KOPT-K1 (cell line): Measurements from ENCODE around the gene LBX1.

Experiments
- H3K27ac ChIP-seq: fragments of 200-600 bp; sonication (generic); 2 replicates; pipeline ENCODE4 v1.5.1; 2016; ENCODE audit warnings: antibody characterized with exemption, mild to moderate bottlenecking, low read depth, low read length; ENCODE audit not compliant: poor library complexity, severe bottlenecking
- H3K36me3 ChIP-seq: fragments of 200-600 bp; sonication (generic); 2 replicates; pipeline ENCODE4 v1.5.1; 2017; ENCODE audit warnings: antibody characterized with exemption, mild to moderate bottlenecking, low read length, moderate library complexity; ENCODE audit not compliant: insufficient read depth
- H3K9me3 ChIP-seq: fragments of 200-600 bp; sonication (generic); 2 replicates; pipeline ENCODE4 v1.5.1; 2017; ENCODE audit warnings: antibody characterized with exemption, low read length, mild to moderate bottlenecking; ENCODE audit not compliant: insufficient read depth, poor library complexity, severe bottlenecking

Gene LBX1

DNA sequence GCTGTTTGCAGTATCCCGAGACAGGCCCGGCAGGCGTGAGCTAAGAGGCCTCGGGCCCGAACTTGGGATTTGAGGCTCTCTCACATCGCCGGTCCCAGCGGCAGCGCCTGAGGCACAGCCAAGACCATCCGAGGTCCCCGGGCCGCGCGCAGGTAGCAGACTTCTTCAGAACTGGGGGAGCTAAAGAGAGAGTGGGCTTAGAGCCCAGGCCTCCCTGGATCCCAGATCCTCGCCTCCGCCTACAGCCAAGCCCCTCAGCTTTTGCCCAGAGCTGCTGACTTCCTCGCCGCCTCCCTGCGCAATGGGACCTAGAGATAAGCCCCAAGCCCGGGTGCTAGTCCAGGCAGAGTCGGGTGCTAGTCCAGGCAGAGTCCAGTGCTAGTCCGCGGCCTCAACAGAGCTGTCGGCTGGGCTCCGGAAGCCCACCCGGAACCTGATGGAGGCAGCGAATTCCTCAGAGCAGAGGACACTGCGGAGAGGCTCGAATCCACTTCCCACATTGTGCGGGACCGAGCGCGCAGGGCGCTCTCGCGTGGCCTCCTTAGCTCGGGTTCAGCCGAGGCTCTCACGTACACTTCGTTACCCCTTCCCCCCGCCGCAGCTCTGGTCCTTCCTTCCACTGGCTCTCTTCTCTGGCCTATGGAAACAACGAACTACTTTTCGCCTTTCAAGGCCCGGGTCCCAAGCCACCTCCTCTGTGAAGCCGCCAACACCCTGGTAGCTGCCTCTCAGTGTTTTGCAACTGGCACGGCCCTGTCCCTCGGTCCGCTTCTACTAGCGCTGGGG is 5.8 kb downstream of the LBX1 start:
- Histone ChIP-seq H3K9me3 (no peaks in the 10 kb centered on the region), H3K36me3 (no peaks in the 10 kb centered on the region)

DNA sequence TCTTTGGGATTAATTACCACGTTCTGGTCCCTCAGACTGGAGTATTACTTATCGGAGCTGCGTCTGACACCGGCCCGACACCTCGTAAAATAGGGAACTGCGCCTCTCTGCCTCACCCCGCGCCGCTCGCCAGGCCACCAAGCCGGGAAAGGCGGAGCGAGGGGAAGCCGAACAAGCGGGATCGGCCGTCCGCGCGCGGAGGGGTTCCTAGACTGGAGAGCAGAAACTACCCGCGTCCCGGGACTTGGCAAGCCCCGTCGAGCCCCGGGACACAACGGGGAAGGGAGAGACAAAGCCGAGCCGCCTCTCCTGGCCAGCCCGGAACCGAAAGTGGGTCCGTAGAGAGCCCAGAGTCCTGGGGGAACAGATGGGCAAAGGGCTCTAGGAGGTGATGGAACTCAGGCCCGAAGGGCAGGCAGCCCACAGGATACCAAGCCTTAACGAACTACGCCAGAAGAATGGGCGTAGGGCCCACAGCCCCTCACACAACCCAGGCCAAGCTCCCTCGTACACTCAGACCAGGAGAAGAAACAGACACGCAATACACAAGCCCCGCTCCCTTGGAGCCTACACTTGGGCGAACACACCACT is 6.5 kb downstream of the LBX1 start:
- no peak overlapping the region for H3K27ac ChIP-seq
- H3K9me3 ChIP-seq, result no peaks in the 10 kb centered on the region
- H3K36me3 ChIP-seq, result no peaks in the 10 kb centered on the region

More for the DNA sequence above, 5.8 kb downstream of the LBX1 start:
- H3K27ac ChIP-seq, result no peak overlapping the region

DNA sequence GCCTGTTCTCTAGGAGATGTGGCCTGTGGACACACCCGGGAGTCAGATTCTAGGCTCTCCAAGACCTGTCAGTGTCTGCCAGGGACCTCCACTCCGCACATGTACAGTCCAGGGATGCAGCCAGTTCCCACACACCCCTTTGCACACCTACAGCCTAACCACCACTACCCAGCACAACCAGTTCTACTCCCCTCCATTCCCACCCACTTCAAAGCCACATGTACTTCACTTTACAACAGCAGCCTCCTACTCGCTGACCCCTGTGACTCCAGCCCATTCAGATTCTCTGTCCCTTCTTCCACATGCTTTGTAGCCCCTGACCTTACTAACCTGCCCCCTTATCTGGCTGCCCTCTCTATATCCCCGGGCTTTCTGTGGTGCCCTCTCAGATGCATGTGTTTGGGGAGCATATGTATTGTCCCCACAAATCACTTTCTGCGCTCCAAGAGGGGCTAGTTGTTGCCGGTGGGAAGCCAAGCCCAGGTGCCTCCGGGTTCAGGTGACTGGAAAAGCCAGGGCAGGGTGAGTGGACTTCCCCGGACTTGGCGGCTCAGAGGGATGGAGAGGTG is 7.2 kb downstream of the LBX1 start:
- Histone ChIP-seq H3K27ac (no peak overlapping the region), H3K36me3 (no peaks in the 10 kb centered on the region), H3K9me3 (no peaks in the 10 kb centered on the region)

DNA sequence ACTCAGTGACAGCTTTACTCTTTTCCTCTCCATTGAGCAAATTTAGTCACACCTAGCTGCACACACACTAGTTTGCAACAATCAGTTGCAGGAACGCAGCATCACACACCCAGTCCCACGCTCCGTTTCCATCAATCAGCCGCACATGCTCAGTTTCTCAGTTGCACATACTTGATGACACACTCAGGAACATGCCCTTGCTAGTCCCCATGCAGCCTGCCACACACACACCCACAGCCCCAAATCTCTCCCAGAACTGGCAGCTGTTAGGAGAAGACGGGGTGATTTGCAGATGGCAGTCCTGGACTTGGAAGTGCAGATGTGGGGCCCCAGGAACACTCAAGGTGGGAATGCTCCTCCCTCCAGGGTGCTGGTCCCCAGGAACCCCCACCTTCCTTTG is 7.7 kb downstream of the LBX1 start:
- H3K36me3 ChIP-seq, result no peaks in the 10 kb centered on the region
- no peaks in the 10 kb centered on the region for H3K9me3 ChIP-seq
- H3K27ac ChIP-seq, result no peak overlapping the region

GRCh38 chr10:101219946-101220451 is 9.3 kb downstream of the LBX1 start:
- H3K27ac ChIP-seq, result no peak overlapping the region
- no peaks in the 10 kb centered on the region for H3K9me3 ChIP-seq
- H3K36me3 ChIP-seq, result no peaks in the 10 kb centered on the region

DNA sequence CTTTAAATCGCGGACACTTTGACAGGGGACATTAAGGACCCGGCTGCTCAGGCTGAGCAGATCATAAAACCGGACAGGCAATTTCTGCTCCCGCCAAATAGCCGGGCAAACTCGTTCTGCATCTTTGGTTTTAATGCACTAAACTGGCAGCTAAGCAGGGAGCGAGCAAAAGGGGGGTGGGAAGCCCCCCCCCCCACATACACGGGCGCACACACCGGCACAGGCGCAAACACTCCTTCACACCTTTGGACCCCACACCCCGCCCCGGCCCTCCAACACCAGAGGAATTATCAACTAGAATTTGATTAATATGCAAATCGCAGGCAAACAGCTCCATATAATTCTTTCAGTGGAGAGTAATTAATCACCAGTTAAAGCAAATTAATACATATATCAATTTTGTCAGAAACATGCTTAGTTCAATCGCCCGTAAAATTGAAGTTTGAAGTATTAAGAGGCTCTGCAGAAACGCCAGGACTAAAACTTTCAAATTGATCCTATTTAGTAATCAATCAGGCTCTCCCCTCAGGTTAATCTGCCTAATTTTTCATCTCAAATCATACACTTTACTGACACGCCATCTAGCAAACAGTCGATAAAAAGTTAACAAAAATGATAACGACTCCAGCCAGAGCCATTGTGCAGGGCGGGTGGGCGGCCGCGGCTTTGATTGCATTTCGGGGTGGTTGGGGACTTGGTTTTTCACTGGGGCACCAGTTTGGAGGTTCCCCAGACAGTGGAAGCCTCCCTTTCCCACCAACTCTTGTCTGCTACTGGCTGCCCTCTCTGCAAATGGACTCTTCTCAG is 9.9 kb downstream of the LBX1 start:
- H3K9me3 ChIP-seq, result no peaks in the 10 kb centered on the region
- no peaks in the 10 kb centered on the region for H3K36me3 ChIP-seq
- no peak overlapping the region for H3K27ac ChIP-seq

GRCh38 chr10:101218351-101219138 is 10.7 kb downstream of the LBX1 start:
- Histone ChIP-seq H3K36me3 (no peaks in the 10 kb centered on the region), H3K27ac (no peak overlapping the region), H3K9me3 (no peaks in the 10 kb centered on the region)

DNA sequence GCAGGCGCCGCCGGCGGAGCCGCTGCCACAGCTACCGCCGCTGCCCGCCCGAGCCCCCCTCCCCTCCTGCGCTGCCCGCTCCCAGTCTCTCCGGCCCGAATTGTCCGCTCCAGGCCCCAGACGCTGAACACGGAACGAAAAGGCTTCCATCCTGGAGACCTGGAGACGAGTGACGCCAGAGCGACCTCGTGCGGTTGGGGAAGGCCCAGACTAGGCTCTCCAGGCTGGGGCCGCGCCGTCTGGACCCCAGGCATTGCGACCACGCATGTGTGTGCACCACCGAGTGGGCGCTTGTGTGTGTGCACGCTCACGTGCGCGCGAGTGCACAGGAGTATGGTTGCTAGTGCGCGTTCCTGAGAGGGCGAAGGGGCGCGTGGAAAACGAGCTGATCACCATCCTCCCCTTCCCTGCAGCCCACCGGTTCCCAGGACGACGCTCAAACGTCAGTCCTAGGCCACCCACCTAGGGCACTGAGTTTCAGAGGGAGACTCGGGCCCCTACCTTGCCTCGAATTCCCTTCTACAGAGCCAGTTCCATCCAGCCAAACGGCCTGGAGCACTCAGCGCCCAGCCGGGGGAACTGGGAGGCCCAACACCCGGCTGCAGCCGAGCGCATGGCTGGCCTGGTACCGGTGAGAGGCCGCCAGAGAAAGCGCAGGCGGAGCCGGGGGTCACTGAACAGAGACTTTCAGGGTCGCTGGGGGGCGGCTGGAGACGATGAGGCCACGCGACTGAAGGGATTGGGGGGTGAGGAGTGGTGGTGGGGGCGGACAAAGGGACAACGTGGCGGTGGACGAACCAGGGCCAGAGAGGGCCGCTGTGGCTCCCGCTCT is 11.6 kb downstream of the LBX1 start:
- no peaks in the 10 kb centered on the region for H3K36me3 ChIP-seq
- H3K27ac ChIP-seq, result no peak overlapping the region
- no peaks in the 10 kb centered on the region for H3K9me3 ChIP-seq

DNA sequence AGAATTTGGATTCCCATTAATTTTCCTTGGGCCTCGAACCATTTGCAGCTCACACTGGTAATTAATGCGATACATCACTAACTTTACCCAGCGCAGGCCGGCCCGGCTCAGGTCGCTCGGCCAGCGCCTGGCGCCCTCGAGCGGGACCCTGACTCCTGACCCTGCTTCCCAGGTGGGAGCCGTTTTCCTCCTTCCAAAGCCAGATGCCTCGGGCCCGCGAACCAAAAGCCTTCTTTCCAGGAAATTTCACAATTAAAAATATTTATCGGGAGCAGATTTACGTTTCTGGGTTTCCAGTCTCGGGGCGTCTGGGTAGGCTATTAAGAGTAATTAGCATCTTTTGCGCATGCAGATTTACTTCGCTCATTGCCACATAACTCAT is 12.2 kb downstream of the LBX1 start:
- no peaks in the 10 kb centered on the region for H3K9me3 ChIP-seq
- H3K36me3 ChIP-seq, result no peaks in the 10 kb centered on the region
- H3K27ac ChIP-seq, result no peak overlapping the region

DNA sequence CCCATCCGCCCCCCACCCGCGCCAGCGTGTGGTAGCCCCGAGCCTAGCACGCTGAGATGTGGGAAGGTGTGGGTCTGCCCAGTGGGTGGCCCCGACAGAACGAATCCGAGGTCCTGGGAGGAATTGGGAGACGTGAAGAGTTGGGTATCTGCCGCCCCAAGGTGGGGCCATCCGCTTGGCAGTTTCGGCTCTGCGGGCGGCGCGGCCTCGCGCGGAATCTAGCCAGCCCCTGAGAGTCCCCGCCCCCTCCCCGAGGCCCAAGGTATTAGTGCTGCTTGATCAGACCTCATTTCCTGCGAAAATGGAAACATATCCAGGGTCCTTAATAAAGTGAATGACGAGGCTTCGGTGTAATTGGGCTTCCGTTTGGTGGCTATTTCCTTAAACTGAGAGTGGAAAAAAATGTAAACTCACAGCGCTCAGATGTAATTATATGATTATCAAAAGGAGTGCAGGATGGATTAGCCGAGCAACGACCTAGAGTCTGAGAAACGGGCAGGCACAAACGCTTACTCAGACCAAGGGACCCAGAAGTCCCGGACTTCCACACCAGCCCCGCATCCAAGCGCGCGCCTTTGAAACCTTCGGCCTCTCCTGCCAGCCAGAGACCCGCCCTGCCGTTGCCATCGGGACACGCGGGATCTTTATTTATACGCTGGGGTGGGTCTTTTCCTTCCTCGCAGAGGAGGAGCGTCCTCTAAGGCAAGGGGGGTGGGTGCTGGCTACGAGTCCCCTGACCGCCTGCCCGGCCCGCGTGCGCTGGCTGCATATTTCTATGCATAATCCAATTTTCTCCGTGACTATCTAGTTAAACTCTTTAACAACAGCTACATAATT is 12.8 kb downstream of the LBX1 start:
- Histone ChIP-seq H3K27ac (no peak overlapping the region), H3K9me3 (no peaks in the 10 kb centered on the region), H3K36me3 (no peaks in the 10 kb centered on the region)

- no peaks in the 10 kb centered on the region for H3K36me3 ChIP-seq
- H3K9me3 ChIP-seq, result no peaks in the 10 kb centered on the region
- no peak overlapping the region for H3K27ac ChIP-seq
These were observed 13.7 kb downstream of the LBX1 start for GRCh38 chr10:101215397-101216206.

DNA sequence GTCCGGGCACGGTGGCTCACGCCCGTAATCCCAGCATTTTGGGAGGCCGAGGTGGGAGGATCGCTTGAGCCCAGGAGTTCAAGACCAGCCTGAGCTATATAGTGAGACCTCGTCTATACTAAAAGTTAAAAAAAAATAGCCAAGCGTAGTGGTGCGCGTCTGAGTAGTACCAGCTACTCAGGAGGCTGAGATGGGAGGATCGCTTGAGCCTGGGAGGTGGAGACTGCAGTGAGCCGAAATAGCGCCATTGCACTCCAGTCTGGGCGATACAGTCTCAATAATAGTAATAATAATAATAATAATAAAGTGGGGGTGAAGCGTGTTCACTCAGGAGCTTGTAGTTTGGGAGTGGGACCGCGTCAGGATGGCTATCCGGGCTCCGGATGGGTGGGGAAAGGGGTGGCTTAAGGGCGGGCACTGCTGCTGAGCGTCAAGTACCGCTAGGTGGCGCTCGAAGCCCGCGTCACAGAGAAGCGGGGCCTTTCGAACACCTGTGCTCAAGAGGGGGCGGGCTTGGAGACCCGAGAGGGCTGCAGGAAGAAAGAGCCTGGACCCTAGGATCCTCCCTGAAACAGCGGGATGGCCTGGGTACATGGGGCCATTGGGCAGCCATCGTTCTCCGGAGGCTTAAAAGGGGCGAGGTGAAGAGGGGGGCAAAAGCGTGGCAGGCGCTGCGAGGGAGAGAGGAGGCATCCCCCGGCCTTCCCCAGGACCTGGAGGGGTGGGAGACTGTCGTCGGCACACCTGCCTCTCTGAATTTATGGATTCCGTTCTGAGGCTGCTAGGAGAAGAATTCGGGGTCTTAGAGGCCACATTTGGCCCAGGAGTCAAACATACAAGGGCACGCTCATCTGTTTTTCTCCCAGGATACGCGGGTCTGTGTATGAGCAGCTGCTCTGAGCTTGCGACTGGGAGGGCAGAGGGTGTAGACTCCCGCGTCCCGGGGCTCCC is 14.5 kb downstream of the LBX1 start:
- H3K36me3 ChIP-seq, result no peaks in the 10 kb centered on the region
- no peak overlapping the region for H3K27ac ChIP-seq
- no peaks in the 10 kb centered on the region for H3K9me3 ChIP-seq
